Measurements from ENCODE around the gene ANKRD44.

Gene ANKRD44

GRCh38 chr2:197236159-197236558 lies 74.4 kb downstream of the ANKRD44 start:
- no peak for DNase-seq

DNA sequence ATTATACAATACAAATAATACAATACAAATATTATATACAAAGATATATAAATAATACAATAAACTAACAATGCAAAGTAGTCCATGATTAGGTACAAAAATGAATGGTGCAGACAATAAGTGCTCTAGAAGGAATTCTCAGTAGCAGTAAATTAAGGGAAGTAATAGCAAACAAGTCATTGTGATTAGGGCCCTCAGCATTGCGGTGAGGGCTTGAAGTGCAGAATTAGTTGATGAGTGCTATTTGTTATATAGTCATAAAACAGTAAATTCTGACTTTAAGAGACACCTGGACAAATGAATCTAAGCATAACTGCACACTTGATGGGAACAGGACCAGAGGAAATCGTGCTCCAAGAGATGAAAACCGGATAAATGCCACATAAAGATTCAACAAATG lies 74.9 kb downstream of the ANKRD44 start:
- DNase-seq, result no peak

- no peak for DNase-seq
Observed at GRCh38 chr2:197234671-197235191, 75.8 kb downstream of the ANKRD44 start.

GRCh38 chr2:197233473-197233872 lies 77.1 kb downstream of the ANKRD44 start:
- DNase-seq, result no peak

- DNase-seq, result no peak
Observed at GRCh38 chr2:197232010-197232409, 78.6 kb downstream of the ANKRD44 start.

DNA sequence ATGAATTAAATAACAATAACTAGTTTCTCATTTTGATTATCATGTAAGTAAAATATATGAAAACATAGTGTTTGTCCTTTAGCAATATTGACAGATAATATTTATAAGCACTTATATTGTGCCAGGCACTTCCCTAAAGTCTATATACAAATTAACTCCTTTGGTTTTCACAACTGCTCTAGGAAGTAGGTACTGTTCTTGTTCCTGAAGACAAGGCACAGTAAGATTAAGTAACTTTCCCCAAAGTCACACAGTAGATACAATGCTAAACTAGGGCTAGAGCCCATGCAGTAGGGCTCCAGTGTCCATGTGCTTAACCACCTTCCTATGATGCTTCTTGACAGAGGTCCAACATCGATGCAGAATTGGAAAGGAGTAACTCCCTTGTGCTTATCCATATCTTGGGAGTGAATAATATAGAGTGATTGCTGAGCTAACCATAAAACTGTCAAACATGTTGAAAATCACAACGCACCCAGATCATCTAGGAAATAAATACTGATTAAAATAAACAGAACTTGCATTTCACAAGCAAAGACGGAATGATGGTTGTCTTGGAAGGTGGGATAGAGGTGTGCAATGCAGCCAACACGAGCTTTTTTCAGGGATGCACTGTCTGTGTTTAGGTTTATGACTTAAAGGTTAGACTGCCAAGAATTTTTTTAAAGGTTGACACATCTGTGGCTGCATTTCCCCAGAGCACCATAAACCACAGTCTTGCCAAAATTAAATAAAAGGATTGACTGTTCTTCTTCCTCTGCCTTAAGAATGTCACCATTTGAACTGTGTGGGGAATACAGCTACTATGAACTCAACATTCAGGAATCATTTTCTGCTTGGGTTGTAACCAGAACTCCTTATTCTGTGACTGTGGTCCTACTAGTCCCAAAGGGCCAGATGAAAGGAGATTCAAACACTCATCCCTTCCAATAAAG lies 80.8 kb downstream of the ANKRD44 start:
- peak; percentile 52 for DNase-seq

GRCh38 chr2:197223451-197223850 lies 87.1 kb downstream of the ANKRD44 start:
- no peak for DNase-seq

DNA sequence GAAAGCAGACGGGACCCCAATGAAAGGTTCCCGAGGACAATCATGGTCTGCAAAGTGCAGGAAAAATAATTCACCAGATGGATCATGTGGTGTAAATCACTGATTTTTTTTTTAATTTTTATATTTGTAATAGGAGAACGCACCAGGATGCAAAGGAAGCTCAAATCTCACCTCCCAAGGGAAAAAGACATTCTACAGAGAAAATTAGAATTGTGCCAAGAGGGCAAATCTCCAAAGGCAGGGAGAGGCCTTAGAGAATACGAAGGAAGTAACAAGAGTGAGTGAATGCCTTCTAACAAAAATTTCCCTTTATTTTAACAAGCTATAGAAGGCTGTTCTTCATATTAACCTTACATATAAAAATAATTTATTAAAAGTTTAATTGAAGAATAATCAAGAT lies 90.9 kb downstream of the ANKRD44 start:
- DNase-seq, result peak; percentile 97

DNA sequence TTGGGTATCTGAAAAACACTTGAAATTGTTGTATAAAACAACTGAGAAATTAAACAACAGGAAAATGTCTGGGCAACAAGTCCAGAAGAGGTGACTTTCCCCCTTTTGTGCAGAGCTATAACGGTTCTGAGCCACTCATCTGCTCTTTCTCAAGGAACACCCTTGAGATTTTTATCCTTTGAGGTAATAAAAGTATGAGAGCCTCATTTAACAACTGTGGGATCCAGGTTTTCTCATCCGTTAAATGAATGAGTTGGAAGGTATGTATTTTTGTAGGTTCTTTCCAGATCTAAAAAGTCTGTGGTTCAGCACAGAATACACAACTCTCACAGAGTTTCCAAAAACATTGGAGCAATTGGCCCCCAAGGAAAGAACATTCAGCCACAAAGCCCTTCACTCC lies 93.0 kb downstream of the ANKRD44 start:
- no peak for DNase-seq

GRCh38 chr2:197216361-197216979 lies 94.1 kb downstream of the ANKRD44 start:
- no peak for DNase-seq

GRCh38 chr2:197215748-197216360 lies 94.7 kb downstream of the ANKRD44 start:
- no peak for DNase-seq

DNA sequence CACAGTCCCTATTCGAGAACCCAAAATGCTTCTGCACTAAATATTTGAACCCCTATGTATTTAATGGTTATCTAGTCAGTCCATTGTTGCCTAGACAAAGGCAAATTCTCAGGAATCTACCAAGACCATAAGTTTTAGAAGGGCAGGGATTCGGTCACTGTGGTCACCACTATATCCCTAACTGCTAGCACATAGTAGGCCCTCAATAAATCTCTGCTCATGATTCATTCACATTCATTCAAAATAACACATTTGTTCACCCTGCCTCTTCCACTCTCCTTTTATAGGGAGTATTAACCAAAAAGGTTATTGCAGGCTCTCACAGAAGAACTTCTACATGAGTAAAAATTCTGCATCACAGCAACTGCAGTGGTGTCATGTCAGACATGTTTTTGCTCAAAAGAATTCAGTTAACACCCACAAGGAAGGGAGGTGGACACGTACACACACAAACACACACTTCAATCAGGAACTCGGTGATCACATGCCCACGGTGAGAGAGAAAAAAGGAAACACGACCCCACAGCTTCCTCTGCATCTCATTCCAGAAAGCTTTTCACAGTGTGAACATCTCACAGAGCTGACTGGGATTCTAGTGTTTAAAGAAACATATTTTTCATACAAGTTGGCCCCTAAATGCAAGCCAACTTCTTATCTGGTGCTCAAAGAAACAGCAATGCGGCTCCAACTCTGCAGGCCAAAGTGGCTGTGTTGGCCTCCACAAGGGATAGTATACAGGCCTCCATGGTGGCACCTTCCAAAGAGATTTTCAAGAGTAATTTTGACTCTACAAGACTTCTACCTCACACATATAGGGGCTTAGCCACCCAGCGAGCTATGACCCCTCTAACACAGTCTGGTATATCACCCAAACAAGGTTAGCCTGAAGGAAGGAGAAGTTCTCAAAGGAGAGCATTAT lies 98.0 kb downstream of the ANKRD44 start:
- DNase-seq, result no peak

DNA sequence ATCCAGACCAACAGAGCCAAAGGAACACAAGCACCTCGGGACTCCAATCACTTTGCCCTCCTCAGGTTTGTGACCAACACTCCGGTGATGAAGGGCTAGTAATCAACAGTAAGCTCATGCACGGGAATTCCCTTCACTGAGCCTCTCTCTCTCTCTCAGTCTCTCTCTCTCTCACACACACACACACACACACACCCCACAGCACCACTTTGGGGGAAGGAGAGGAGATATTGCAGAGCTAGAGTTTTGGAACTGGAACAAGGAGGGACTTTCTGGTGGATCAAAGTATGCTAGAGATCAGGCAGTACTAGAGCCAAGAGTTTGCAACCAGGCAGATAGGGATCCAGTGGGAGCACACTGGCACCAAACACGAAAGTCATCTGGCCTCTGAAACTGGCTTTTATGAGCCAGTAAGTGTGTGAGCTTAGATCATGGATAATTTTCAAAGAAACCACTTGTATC lies 98.7 kb downstream of the ANKRD44 start:
- no peak for DNase-seq

DNA sequence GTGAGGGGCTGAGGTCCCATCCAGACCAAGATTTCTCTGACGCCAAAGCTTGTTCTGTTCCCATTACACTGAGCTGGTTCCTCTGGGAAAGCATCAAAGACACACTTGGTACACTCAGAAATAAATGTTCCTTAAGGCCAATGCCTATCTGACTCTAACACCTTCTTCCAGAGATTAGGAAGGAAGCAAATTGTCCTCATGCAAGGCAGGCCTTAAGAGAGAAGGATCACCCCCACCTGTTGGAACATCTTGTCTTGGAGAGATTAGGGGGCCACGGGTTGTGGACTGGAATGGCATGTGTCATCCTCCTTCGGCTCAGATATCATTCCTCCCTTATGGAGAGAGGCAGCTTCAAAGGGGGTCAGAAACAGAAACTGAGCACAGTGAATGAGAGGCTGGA lies 100.2 kb downstream of the ANKRD44 start:
- DNase-seq, result no peak

DNA sequence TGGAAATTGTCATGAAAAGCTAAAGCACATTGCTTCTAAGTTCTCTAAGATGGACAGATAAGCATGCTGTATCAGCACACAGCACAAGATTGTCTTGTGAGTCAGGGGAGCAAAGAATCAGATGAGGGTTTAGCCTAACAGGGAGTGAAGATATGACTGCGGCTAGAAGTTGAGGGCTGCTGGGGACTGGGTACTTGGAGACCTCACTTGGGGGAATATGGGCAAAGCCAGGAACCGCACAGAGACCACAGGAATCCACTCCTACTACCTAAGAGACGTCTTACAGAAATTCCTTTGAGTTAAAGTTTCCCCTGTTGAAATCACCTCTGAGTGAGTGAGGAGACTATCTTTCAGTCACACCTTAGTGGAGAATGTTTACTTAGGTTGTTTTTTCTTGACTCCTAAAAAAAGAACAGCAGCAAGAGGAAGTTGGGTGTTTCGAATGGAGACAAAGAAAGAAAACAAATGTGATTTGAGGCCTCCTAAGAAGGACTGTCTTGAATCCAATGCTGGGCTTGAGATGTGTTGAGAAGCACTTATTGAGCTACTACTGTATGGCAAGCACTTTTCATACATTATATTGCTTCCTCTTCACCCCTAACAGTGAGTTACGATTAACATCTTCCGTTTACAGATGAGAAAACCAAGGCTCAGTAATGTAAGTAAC lies 100.7 kb downstream of the ANKRD44 start:
- no peak for DNase-seq

DNA sequence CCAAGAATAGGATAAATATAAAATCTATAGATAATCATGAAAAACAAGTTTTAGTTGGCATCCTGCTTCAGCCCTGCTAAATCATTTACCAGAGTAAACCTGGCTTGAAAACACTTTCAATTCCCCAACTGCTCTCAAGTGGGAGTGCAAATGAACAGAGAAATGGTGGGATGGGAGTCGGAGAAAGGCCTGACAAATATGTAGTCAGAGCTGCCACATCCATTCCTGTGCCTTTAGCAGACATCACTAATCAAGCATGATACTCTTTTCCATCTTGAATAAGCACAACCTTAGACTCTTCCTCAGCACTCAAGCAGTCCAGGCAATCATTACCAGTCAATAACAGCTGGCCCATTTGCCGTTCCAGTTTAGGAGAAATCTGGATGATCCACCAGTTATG lies 101.3 kb downstream of the ANKRD44 start:
- no peak for DNase-seq

- DNase-seq, result no peak
Observed at GRCh38 chr2:197208841-197209240, 101.7 kb downstream of the ANKRD44 start.

DNA sequence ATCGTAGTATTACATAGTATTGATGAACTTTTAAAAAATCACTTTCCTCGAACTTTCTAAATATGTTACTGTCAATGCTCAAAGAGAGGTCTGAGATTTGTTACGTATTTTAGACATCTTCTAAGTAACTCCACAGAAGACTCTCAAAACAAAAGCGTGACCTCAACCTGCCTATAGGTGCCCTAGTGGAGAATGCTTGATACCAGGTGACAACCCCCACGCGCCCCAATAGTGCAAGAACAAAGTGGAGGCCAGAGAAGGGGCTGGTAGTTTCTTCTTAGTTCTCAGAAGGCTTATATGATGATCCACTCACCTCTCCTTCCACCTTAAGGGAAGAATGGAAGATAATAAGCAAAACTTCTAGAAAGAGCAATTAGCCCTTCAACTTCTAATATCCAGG lies 102.6 kb downstream of the ANKRD44 start:
- DNase-seq, result no peak

GRCh38 chr2:197207598-197207997 lies 103.0 kb downstream of the ANKRD44 start:
- no peak for DNase-seq

GRCh38 chr2:197207106-197207505 lies 103.5 kb downstream of the ANKRD44 start:
- no peak for DNase-seq

DNA sequence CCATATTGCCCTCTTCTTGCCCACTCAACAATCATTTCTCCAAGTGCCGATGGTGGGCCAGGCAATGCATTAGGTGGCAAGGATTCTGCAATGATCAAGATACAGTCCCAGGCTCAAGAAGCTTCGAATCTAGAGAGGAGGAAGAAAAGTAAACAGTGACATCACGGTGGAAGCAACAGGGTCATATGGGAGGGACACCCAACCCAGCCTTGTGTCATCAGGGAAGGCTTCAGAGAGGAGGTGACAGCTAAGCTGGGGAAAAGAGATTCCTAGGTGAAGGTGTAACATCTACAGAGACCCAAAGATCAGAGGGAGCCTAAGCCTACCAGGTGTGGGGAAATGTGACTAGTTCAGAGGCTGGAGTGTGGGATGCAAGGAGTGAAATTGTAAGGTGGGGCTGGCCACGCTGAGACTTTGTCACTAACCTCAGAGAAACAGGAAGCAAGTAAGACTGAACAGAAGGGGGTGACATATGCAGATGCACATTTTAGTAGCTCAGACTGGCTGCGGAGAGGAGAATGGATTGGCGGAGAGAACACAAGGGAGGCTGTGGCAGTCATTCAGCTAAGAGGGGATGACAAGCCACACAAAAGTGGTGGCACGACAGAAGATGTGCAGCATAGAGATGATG lies 104.9 kb downstream of the ANKRD44 start:
- DNase-seq, result no peak
